ENCODE data around the gene SREBF2.

SREBF2 gene

GRCh38 chr22:41875531-41876270 lies 42.8 kb downstream of the SREBF2 start:
- DNase-seq (ENCODE audit: low read depth, low spot score), result no peak
- H3K27ac ChIP-seq, result no peak overlapping the region

- no peak for DNase-seq (ENCODE audit: low read depth, low spot score)
Observed at GRCh38 chr22:41876275-41876674, 43.4 kb downstream of the SREBF2 start.

GRCh38 chr22:41876675-41877074 lies 43.8 kb downstream of the SREBF2 start:
- H3K27ac ChIP-seq, result no peak overlapping the region
- no peak for DNase-seq (ENCODE audit: low read depth, low spot score)

More at GRCh38 chr22:41876275-41876674, 43.4 kb downstream of the SREBF2 start:
- H3K27ac ChIP-seq, result no peak overlapping the region

GRCh38 chr22:41880653-41881052 lies 47.7 kb downstream of the SREBF2 start:
- H3K27ac ChIP-seq, result no peak overlapping the region
- no peak for DNase-seq (ENCODE audit: low read depth, low spot score)

- DNase-seq (ENCODE audit: low read depth, low spot score), result no peak
- no peak overlapping the region for H3K27ac ChIP-seq
Observed at GRCh38 chr22:41883400-41883799, 50.5 kb downstream of the SREBF2 start.

- no peak overlapping the region for H3K27ac ChIP-seq
- no peak for DNase-seq (ENCODE audit: low read depth, low spot score)
Observed at GRCh38 chr22:41885116-41885515, 52.2 kb downstream of the SREBF2 start.

GRCh38 chr22:41885516-41885915 lies 52.6 kb downstream of the SREBF2 start:
- DNase-seq (ENCODE audit: low read depth, low spot score), result no peak
- H3K27ac ChIP-seq, result no peak overlapping the region

- H3K27ac ChIP-seq, result no peak overlapping the region
- no peak for DNase-seq (ENCODE audit: low read depth, low spot score)
Observed at GRCh38 chr22:41888627-41889200, 55.8 kb downstream of the SREBF2 start.

- H3K27ac ChIP-seq, result no peak overlapping the region
- DNase-seq (ENCODE audit: low read depth, low spot score), result no peak
Observed at GRCh38 chr22:41891407-41891806, 58.5 kb downstream of the SREBF2 start.

GRCh38 chr22:41892721-41893120 lies 59.8 kb downstream of the SREBF2 start:
- no peak for DNase-seq (ENCODE audit: low read depth, low spot score)
- no peak overlapping the region for H3K27ac ChIP-seq

GRCh38 chr22:41893591-41894375 lies 60.9 kb downstream of the SREBF2 start:
- no peak for DNase-seq (ENCODE audit: low read depth, low spot score)
- no peak overlapping the region for H3K27ac ChIP-seq

GRCh38 chr22:41898645-41899044 lies 65.7 kb downstream of the SREBF2 start:
- H3K27ac ChIP-seq, result no peak overlapping the region
- DNase-seq (ENCODE audit: low read depth, low spot score), result no peak

GRCh38 chr22:41899110-41899509 lies 66.2 kb downstream of the SREBF2 start:
- H3K27ac ChIP-seq, result no peak overlapping the region
- no peak for DNase-seq (ENCODE audit: low read depth, low spot score)

- H3K27ac ChIP-seq, result no peak overlapping the region
- no peak for DNase-seq (ENCODE audit: low read depth, low spot score)
Observed at GRCh38 chr22:41899992-41900651, 67.2 kb downstream of the SREBF2 start.

GRCh38 chr22:41900652-41901312 lies 67.9 kb downstream of the SREBF2 start:
- no peak overlapping the region for H3K27ac ChIP-seq
- no peak for DNase-seq (ENCODE audit: low read depth, low spot score)

- no peak overlapping the region for H3K27ac ChIP-seq
- DNase-seq (ENCODE audit: low read depth, low spot score), result no peak
Observed at GRCh38 chr22:41902016-41902415, 69.1 kb downstream of the SREBF2 start.

- no peak overlapping the region for H3K27ac ChIP-seq
- DNase-seq (ENCODE audit: low read depth, low spot score), result no peak
Observed at GRCh38 chr22:41902932-41903421, 70.1 kb downstream of the SREBF2 start.

GRCh38 chr22:41904450-41905410 lies 71.8 kb downstream of the SREBF2 start:
- no peak overlapping the region for H3K27ac ChIP-seq
- DNase-seq (ENCODE audit: low read depth, low spot score), result no peak

Measured in epithelial cell of prostate (primary cell).